Activated T-helper 2 cell treated with anti-CD3 and anti-CD28 coated beads, Interferon-gamma antibody, Interleukin-2, Interleukin-4, amounts not matched to agents 10 μg/mL and 5 μg/mL and 100 μg/mL, durations not matched to agents 14 hours and 24 hours and 36 hours (primary cell): ENCODE measurements around the gene ENTPD2. TPM values are rescaled to one million over a fixed set of nuclear protein-coding genes. Genes with fewer than 3 reads are reported as not detected.

Experiments
- DNase-seq: peaks from one replicate; pipeline ENCODE4 v3.0.0; 2021; ENCODE audit warnings: low spot score
- H3K27ac Mint-ChIP-seq: one replicate; pipeline ENCODE4 v1.8.0; 2021; ENCODE audit warnings: mixed read lengths
- H3K27me3 Mint-ChIP-seq: one replicate; pipeline ENCODE4 v1.8.0; 2021; ENCODE audit warnings: low read depth, mixed read lengths
- H3K36me3 Mint-ChIP-seq: one replicate; pipeline ENCODE4 v1.8.0; 2021; ENCODE audit warnings: low read depth, mixed read lengths
- H3K4me1 Mint-ChIP-seq: one replicate; pipeline ENCODE4 v1.8.0; 2021; ENCODE audit warnings: low read depth, mixed read lengths
- H3K4me3 Mint-ChIP-seq: one replicate; pipeline ENCODE4 v1.8.0; 2021; ENCODE audit warnings: low read depth, mild to moderate bottlenecking, moderate library complexity, mixed read lengths
- H3K9me3 Mint-ChIP-seq: one replicate; pipeline ENCODE4 v1.8.0; 2021; ENCODE audit warnings: mixed read lengths
- intact Hi-C: fragments of 100-400 bp; cut with micrococcal nuclease; formaldehyde crosslinking; loops from one replicate; pipeline ENCODE4 v1.15.1; 2023
- total RNA-seq: library from RNA; stranded (reverse); gene quantifications from 2 replicates; pipeline ENCODE4 v1.2.3, GENCODE V29; 2022

The ENTPD2 gene
- total RNA-seq, 1 donor from 2014 or later = not detected

DNA sequence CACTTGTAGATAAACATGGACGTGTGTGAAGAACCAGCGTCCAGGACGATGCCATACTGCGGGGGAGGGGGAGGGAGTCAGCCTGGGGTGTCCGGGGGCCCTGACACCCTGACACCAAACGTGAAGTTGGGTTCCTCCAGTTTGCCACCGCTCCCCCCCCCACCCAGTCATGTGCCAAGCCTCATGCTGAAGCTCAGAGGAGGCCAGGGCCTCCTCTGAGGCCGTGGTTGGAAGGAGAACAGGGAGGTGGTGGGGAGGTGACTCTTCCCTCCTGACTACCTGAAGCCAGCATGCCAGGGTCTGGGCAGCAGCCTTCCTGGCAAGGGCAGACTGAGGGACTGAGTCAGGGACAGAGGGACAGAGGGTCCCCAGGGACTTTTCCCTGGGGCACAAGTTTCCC lies 1.6 kb downstream of the ENTPD2 start:
- no peaks in the 10 kb centered on the region for H3K4me1 Mint-ChIP-seq
- DNase-seq = no peak
- H3K36me3 Mint-ChIP-seq = no peaks in the 10 kb centered on the region
- no peak overlapping the region for H3K4me3 Mint-ChIP-seq
- peaks cover 22% of the 10 kb centered on the region for H3K27me3 Mint-ChIP-seq
- intact Hi-C loops = no loop called here
- H3K27ac Mint-ChIP-seq = no peak overlapping the region
- H3K9me3 Mint-ChIP-seq = no peaks in the 10 kb centered on the region

DNA sequence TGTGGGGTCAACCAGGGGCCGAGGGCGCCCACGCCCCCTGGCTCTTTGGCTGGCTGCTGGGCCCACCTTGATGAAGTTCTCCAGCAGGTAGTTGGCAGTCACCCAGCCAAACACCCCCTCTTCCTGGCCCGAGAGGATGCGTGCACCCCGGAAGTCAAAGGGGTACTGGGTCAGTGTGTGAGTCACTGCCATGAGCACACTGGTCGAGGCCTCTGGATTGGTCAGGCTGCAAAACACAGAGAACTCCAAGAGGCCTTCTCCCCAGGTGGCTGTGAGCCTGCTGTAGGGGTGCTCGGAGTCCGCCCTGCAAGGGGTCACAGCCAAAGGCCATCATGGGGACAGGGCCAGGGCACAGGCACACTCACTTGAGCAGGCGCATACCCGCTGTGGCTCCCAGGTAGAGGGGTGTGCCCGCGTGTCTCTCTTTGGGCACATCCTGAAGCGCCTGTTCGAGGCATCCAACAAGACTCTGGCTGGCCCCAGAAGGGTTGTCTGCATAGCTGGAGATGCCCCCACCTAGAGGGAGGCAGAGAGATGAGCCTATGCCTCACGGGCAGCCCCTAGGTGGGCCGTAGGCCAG lies 2.6 kb downstream of the ENTPD2 start:
- Mint-ChIP-seq H3K36me3 (no peaks in the 10 kb centered on the region), H3K27ac (no peak overlapping the region)
- intact Hi-C loops = no loop called here

DNA sequence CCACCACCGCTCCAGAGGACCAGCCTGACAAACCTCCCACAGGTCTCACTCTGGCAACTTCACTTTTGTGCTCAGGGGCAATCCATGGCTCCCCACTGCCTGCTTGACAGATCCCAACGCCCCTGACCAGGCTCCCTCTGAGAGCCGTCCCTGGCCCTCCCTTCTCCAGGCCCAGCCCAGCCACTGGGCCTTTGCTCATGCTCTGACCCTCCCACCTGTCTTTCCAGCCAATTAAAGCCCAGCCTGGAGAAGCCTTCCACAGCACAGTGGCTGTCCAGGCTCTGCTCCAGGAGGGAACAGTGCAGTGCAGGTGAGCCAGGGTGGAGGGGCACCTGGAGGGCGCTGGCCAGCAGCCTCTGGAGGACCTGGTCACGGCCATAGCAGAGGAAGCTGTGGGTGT lies 3.3 kb downstream of the ENTPD2 start:
- Mint-ChIP-seq H3K9me3 (no peaks in the 10 kb centered on the region), H3K36me3 (no peaks in the 10 kb centered on the region), H3K27ac (no peak overlapping the region), H3K27me3 (peaks cover 29% of the 10 kb centered on the region), H3K4me1 (no peaks in the 10 kb centered on the region), H3K4me3 (no peak overlapping the region)
- no peak for DNase-seq
- intact Hi-C loops = no loop called here

More for the DNA sequence above, 2.6 kb downstream of the ENTPD2 start:
- peaks cover 29% of the 10 kb centered on the region for H3K27me3 Mint-ChIP-seq
- no peaks in the 10 kb centered on the region for H3K4me1 Mint-ChIP-seq
- H3K4me3 Mint-ChIP-seq = no peak overlapping the region
- no peaks in the 10 kb centered on the region for H3K9me3 Mint-ChIP-seq
- no peak for DNase-seq

DNA sequence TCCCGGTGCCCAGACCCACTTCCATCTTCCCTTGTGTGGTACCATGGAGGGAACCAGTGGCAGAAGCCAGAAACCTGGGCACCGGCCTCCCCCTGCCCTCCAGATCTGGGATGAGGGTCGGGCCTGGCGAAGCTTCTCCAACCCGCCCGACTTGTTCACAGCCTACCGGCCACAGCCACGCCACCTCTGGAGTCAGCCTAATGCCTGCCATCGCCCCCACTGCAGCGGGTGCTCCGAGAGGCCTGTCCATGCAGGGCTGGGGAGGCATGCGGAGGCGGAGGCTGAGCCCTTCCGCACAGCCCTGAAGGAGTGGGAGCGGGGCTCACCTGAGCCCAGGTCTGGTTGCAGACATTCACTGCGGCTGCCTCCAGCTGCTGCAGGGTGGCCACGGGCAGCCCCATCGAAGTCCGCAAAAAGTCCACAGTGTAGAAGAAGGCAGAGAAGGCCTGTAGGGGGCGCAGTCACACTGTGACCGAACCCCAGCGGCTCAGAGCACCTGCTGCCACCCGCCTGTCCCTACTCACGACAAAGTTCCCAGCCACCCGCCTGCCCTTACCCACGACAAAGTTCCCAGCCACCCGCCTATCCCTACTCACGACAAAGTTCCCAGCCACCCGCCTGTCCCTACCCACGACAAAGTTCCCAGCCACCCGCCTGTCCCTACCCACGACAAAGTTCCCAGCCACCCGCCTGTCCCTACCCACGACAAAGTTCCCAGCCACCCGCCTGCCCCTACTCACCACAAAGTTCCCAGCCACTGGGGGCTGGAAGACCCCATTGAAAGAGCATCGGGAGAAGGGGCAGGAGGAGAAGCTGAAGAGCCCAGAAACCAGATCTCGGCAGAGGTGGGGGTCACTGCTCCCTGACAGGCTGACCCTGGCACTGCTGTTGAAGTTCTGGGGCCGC lies 4.1 kb downstream of the ENTPD2 start:
- peaks cover 34% of the 10 kb centered on the region for H3K27me3 Mint-ChIP-seq
- no peaks in the 10 kb centered on the region for H3K36me3 Mint-ChIP-seq
- no peaks in the 10 kb centered on the region for H3K9me3 Mint-ChIP-seq
- H3K4me1 Mint-ChIP-seq = peaks cover 3% of the 10 kb centered on the region
- intact Hi-C loops = loop anchor here (5.0 kb wide), 3 partner anchors 108 to 202 kb away; partner anchors contain the start of gene PHPT1
- H3K4me3 Mint-ChIP-seq = no peak overlapping the region
- no peak for DNase-seq
- no peak overlapping the region for H3K27ac Mint-ChIP-seq

DNA sequence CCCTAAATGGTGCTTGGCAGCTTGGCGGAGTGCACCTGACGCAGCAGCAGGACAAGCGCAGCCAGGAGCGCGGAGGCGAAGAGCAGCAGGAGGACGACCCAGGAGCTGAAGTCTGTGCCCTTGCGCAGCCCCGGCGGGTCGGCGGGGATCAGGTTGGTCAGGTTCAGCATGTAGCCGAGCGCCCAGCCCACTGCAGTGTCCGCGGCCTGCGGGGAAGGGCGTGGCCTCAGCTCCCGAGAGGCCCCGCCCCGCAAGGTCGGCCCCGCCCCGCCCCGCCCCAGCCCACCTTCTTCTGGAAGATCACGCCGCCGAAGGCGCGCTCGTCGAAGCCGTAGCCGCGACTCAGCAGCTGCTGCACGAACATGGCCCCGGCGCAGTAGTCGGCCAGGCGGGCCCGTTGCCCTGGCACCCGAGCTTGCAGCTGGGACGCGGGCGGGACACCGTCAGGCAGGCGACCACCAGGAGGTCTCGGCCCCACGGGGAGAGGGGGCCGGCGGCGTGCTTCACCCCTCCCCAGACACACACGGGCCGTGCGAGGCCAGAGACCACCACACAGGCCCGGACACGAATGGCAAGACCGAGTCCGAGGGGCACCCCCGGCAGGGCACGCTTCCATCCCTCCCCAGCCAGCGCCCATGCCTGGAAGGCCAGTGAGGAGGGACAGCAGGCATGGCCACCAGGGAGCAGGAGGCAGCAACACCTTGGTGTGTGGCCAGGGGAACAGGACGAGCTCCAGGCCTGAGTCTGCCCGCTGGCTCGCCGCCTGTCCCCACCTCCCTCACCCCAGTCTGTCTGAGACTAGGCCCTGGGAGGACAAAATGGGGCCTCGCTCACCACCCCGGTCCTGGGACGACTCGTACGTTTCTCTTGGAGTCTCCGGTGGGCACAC lies 5.0 kb downstream of the ENTPD2 start:
- H3K27me3 Mint-ChIP-seq = peaks cover 33% of the 10 kb centered on the region
- no peak overlapping the region for H3K4me3 Mint-ChIP-seq
- H3K36me3 Mint-ChIP-seq = no peaks in the 10 kb centered on the region
- DNase-seq = no peak
- intact Hi-C loops = loop anchor here (5.0 kb wide), 3 partner anchors 108 to 202 kb away; partner anchors contain the start of gene PHPT1
- H3K4me1 Mint-ChIP-seq = peaks cover 4% of the 10 kb centered on the region
- no peak overlapping the region for H3K27ac Mint-ChIP-seq
- no peaks in the 10 kb centered on the region for H3K9me3 Mint-ChIP-seq

DNA sequence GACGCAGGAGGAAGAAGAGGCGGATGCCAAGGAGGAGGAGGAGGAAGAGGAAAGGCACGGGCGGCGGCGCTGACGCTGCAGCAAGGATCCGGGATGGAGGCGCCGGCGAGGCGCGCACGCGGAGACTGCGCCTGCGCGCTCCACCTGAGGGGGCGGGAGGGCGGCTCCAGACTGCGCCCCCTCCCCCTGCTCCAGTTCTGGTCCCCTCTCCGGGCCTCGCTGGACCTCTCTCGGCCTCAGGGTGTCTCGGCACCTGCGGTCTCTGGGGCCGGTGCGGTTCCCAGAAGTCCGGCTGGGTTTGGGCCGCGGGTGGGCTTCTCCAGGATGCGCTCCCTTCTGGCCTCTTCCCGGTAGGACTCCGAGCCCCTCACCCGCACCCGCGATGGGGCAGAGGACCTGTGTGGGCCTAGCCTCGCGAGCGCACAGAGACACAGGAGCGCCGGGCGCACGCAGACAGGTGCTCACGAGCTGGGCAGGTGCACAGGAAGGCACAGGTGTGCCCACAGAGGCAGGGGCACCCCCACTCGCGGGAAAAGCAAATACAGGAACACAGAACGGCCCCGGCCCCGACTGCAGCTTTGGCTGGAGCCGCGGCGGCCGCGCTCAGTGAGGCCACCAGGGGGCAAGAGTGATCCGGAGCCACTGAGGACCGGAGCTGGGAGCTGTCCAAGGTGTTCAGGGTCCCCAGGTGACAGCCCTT lies 7.6 kb downstream of the ENTPD2 start, which contains the start of gene NPDC1:
Gene NPDC1, minus strand, starts transcription at position 90 of the 700 bp plus-strand sequence. CDS start 188 bp downstream, outside the sequence.
- intact Hi-C loops = loop anchor here (1.0 to 5.0 kb wide), 5 partner anchors 18 to 199 kb away; partner anchors contain the start of genes PHPT1 and SAPCD2
- Mint-ChIP-seq H3K36me3 (no peaks in the 10 kb centered on the region), H3K9me3 (no peaks in the 10 kb centered on the region), H3K27ac (no peak within 1 kb of the TSS), H3K27me3 (peaks cover 29% of the 10 kb centered on the region), H3K4me3 (peak within 1 kb of the TSS; percentile 60), H3K4me1 (peaks cover 4% of the 10 kb centered on the region)
- peak; percentile 76 for DNase-seq

DNA sequence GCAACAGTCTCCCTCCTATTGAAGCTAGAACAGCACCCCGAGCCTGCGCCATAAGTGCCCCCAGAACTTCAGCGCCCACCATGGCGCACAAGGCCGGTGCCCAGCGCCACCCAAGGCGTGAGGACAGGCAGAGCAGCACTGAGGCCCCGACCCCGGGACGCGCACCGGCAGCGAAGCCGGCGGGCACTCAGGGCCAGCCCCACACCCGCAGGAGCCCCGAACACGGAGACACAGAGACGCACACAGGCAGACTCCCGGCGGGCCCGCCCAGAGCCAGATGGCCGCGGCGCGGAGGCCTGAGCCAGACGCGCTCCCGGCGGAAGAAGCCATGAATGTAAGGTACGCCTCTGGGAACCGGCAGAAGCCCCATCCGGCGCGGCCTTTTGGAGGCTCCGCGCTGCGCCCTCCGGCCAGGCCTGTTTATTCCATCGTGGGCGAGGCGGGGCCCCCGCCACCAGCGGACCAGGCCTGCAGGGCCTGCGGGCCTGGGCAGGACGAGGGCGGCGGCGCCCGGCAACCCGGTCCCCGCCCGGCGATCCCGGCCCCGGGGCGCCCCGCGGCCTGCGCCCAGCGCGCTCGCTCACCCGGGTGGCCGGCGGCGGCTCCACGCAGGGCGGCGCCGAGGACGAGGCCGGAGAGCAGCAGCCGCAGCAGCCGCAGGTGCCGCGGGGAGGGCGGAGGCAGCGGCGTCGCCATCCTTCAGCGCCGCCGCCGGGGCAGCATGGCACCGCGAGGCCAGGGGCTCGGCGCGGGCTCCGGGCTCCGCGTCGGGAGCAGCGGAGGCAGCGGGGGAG lies 8.4 kb downstream of the ENTPD2 start:
- peaks cover 29% of the 10 kb centered on the region for H3K27me3 Mint-ChIP-seq
- H3K4me3 Mint-ChIP-seq = peak overlapping the region; percentile 60
- H3K4me1 Mint-ChIP-seq = peaks cover 4% of the 10 kb centered on the region
- no peak overlapping the region for H3K27ac Mint-ChIP-seq
- H3K9me3 Mint-ChIP-seq = no peaks in the 10 kb centered on the region
- no peaks in the 10 kb centered on the region for H3K36me3 Mint-ChIP-seq
- intact Hi-C loops = loop anchor here (1.0 to 5.0 kb wide), 5 partner anchors 19 to 198 kb away; partner anchors contain the start of genes PHPT1 and SAPCD2
- no peak for DNase-seq

DNA sequence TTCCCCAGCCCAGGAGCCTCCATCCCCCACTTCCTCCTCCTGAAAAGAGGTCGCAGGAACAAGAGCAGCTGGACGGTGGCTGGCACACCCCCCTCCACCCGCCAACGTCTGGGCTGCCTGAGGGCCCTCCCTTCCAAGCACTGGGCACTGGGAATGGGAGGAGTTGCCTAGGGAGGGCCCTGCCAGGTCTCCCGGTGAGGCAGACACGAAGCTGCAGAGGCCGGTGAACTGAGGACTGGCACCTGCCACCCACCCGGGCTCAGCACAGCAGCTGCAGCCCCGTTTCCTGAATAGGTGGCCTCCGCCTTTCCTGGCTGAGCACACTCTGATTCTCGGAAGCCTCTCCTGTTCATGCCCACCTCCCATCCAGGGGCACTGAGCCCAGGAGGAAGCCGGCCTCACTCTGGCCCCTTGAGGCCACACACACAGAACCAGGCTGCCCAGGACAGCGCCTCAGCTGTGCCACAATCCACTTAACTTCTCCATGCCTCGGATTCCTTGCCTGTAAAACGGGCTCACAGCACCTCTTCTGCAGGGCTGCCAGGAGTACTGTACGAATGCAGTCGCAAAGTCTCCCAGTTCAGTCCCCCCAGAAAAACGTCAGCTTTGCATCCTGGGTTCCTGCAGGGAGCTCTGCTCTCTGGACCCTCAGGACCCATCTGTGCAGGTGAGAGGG lies 9.2 kb downstream of the ENTPD2 start:
- H3K36me3 Mint-ChIP-seq = no peaks in the 10 kb centered on the region
- DNase-seq = no peak
- H3K9me3 Mint-ChIP-seq = no peaks in the 10 kb centered on the region
- intact Hi-C loops = loop anchor here (5.0 kb wide), 3 partner anchors 113 to 197 kb away; partner anchors contain the start of gene PHPT1
- H3K4me3 Mint-ChIP-seq = peak overlapping the region; percentile 60
- H3K27me3 Mint-ChIP-seq = peaks cover 26% of the 10 kb centered on the region
- peaks cover 4% of the 10 kb centered on the region for H3K4me1 Mint-ChIP-seq
- H3K27ac Mint-ChIP-seq = no peak overlapping the region

DNA sequence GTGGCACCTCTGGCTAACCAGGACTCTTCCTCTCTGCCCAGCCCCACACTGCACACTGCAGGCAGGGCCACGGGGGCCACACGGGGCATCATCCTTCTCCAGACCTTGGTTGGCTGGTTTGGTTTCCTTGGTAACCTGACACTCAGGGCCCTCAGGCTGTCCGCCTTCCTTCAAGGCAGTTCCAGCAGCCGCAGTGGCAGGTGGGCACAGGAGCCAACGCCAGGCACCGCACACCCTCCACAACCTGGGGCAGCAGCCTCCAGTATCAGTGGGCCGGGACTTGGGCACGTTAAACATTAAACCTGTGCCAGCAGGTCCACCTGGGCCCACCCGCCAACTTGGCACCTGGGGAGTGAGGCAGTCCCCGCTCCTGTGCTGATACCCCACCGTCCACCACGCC lies 9.8 kb downstream of the ENTPD2 start:
- H3K27ac Mint-ChIP-seq = no peak overlapping the region
- H3K4me1 Mint-ChIP-seq = peaks cover 4% of the 10 kb centered on the region
- H3K36me3 Mint-ChIP-seq = no peaks in the 10 kb centered on the region
- DNase-seq = no peak
- no peaks in the 10 kb centered on the region for H3K9me3 Mint-ChIP-seq
- H3K4me3 Mint-ChIP-seq = no peak overlapping the region
- H3K27me3 Mint-ChIP-seq = peaks cover 23% of the 10 kb centered on the region
- intact Hi-C loops = no loop called here

DNA sequence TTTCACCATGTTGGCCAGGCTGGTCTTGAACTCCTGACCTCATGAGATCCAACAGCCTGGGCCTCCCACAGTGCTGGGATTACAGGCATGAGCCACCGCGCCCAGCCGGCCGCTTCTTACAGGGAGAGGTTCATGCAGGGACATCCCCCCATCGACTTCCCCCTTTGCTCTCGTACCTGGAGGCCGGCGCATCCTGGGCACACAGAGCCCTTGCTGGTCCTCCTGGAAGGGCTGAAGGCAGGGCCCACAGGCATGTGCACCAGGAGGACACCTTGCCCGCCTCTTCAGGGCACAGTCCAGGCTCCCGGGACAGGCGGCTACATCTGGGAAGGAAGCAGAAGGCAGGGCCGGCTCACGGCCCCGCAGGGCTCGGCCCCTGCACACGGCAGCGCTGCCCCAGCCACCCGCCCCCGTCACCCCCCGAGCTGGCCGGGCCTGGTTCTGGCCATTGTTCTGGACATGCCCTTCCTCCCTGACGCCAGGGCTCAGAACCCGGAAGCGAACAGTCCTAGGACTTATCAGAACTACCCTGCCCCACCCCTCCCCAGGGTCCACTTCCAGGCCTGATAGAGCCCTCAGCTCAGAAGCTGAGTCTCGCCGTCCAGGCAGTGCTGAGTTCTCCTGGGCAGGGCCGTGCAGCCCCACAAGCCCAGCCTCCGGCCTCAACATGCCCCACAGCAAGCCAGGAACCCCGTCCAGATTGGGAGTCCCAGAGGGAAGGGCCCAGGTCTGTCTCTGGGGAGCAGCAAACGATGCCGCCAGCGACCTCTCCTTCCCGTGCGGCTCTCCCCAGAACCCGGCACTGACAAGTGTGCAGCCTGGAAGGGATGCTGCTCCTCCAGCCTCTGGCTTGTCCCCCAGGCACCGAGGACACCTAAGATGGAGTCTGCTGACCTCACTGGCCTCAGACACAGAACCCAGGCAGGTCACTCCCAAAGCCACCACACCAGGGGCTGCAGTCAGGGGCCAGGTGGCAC lies 10.8 kb downstream of the ENTPD2 start:
- H3K4me1 Mint-ChIP-seq = peaks cover 4% of the 10 kb centered on the region
- H3K27ac Mint-ChIP-seq = no peak overlapping the region
- H3K4me3 Mint-ChIP-seq = no peak overlapping the region
- DNase-seq = no peak
- intact Hi-C loops = no loop called here
- no peaks in the 10 kb centered on the region for H3K36me3 Mint-ChIP-seq
- H3K27me3 Mint-ChIP-seq = peaks cover 18% of the 10 kb centered on the region
- H3K9me3 Mint-ChIP-seq = no peaks in the 10 kb centered on the region
